ENCODE data around the gene CCDC12. TPM values are rescaled to one million over a fixed set of nuclear protein-coding genes. Genes with fewer than 3 reads are reported as not detected.

Gene CCDC12
- polyA plus RNA-seq, 10 donors, result 23.5 to 48.5 (median 36.6) TPM

GRCh38 chr3:47008851-47009224 is 32.3 kb upstream of the CCDC12 start:
- DNase-seq, result no peak

GRCh38 chr3:47008234-47008796 is 31.8 kb upstream of the CCDC12 start:
- DNase-seq, result no peak

GRCh38 chr3:47007482-47008233 is 31.1 kb upstream of the CCDC12 start:
- no peak for DNase-seq

- DNase-seq, result no peak
Measured at GRCh38 chr3:47007001-47007400, 30.5 kb upstream of the CCDC12 start.

- no peak for DNase-seq
Measured at GRCh38 chr3:47006145-47006651, 29.7 kb upstream of the CCDC12 start.

GRCh38 chr3:47005212-47006144 is 28.9 kb upstream of the CCDC12 start:
- DNase-seq, result no peak

GRCh38 chr3:47004369-47005211 is 28.0 kb upstream of the CCDC12 start:
- DNase-seq, result no peak

- DNase-seq, result no peak
Measured at GRCh38 chr3:47003461-47004368, 27.2 kb upstream of the CCDC12 start.

- DNase-seq, result no peak
Measured at GRCh38 chr3:47003056-47003410, 26.5 kb upstream of the CCDC12 start.

- DNase-seq, result no peak
Measured at GRCh38 chr3:47002171-47003055, 25.9 kb upstream of the CCDC12 start.

GRCh38 chr3:47001731-47002170 is 25.2 kb upstream of the CCDC12 start:
- no peak for DNase-seq

- DNase-seq, result no peak
Measured at GRCh38 chr3:47000922-47001730, 24.6 kb upstream of the CCDC12 start.

GRCh38 chr3:47000198-47000815 is 23.8 kb upstream of the CCDC12 start:
- DNase-seq, result no peak

GRCh38 chr3:46999516-47000197 is 23.1 kb upstream of the CCDC12 start:
- no peak for DNase-seq

- no peak for DNase-seq
Measured at GRCh38 chr3:46998852-46999515, 22.4 kb upstream of the CCDC12 start.

GRCh38 chr3:46998121-46998851 is 21.7 kb upstream of the CCDC12 start:
- DNase-seq, result peak in 2 of 3 donors; percentile 29 to 40

Measured in muscle of back (tissue), 11 donors.